ENCODE data around the gene TBCA. TPM values are rescaled to one million over a fixed set of nuclear protein-coding genes. Genes with fewer than 3 reads are reported as not detected.

TBCA gene
- total RNA-seq, 1 experiment from 2014 or later, result 302 TPM

- ATAC-seq (no peak), DNase-seq (ENCODE audit: low read depth, low spot score) (no peak)
- no TSS peak for BruUV-seq (replicated peaks)
- H3K27me3 ChIP-seq (ENCODE audit: control insufficient read depth, insufficient read depth, low read length), result peaks cover 13% of the 10 kb centered on the region
- no peak overlapping the region for H3K27ac ChIP-seq (ENCODE audit: low read length)
- H3K9me3 ChIP-seq (ENCODE audit: control insufficient read depth, insufficient read depth, low read depth, low read length), result no peaks in the 10 kb centered on the region
- CTCF ChIA-PET, result no interaction called here
- no peaks in the 10 kb centered on the region for H3K36me3 ChIP-seq (ENCODE audit: control insufficient read depth, insufficient read depth, low read length)
- intact Hi-C loops (cut with micrococcal nuclease; ENCODE audit: unreplicated experiment), result no loop called here
- H3K4me1 ChIP-seq (ENCODE audit: control insufficient read depth, insufficient read depth, low read length), result no peaks in the 10 kb centered on the region
- POLR2A ChIA-PET, result no interaction called here
- in situ Hi-C loops (cut with HindIII; ENCODE audit: low pct_unique_long_range_greater_than_20kb, low sequenced_read_pairs), result no loop called here
- TF ChIP-seq POLR2AphosphoS5 (IDR thresholded peaks at IDR 0.05; ENCODE audit: low read depth, low read length) (no peak), SIN3A (IDR thresholded peaks at IDR 0.05; ENCODE audit: borderline replicate concordance, insufficient read depth, low read depth, low read length) (no peak), TCF7L2 (IDR thresholded peaks at IDR 0.05; ENCODE audit: low read depth, low read length) (no peak)
- TF ChIP-seq, protein P1, sequence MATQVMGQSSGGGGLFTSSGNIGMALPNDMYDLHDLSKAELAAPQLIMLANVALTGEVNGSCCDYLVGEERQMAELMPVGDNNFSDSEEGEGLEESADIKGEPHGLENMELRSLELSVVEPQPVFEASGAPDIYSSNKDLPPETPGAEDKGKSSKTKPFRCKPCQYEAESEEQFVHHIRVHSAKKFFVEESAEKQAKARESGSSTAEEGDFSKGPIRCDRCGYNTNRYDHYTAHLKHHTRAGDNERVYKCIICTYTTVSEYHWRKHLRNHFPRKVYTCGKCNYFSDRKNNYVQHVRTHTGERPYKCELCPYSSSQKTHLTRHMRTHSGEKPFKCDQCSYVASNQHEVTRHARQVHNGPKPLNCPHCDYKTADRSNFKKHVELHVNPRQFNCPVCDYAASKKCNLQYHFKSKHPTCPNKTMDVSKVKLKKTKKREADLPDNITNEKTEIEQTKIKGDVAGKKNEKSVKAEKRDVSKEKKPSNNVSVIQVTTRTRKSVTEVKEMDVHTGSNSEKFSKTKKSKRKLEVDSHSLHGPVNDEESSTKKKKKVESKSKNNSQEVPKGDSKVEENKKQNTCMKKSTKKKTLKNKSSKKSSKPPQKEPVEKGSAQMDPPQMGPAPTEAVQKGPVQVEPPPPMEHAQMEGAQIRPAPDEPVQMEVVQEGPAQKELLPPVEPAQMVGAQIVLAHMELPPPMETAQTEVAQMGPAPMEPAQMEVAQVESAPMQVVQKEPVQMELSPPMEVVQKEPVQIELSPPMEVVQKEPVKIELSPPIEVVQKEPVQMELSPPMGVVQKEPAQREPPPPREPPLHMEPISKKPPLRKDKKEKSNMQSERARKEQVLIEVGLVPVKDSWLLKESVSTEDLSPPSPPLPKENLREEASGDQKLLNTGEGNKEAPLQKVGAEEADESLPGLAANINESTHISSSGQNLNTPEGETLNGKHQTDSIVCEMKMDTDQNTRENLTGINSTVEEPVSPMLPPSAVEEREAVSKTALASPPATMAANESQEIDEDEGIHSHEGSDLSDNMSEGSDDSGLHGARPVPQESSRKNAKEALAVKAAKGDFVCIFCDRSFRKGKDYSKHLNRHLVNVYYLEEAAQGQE (IDR thresholded peaks at IDR 0.05; ENCODE audit: insufficient read depth in 1 of 2, low read depth in 2 of 2, low read length in 1 of 2), result no peak
- TF ChIP-seq, protein P2, sequence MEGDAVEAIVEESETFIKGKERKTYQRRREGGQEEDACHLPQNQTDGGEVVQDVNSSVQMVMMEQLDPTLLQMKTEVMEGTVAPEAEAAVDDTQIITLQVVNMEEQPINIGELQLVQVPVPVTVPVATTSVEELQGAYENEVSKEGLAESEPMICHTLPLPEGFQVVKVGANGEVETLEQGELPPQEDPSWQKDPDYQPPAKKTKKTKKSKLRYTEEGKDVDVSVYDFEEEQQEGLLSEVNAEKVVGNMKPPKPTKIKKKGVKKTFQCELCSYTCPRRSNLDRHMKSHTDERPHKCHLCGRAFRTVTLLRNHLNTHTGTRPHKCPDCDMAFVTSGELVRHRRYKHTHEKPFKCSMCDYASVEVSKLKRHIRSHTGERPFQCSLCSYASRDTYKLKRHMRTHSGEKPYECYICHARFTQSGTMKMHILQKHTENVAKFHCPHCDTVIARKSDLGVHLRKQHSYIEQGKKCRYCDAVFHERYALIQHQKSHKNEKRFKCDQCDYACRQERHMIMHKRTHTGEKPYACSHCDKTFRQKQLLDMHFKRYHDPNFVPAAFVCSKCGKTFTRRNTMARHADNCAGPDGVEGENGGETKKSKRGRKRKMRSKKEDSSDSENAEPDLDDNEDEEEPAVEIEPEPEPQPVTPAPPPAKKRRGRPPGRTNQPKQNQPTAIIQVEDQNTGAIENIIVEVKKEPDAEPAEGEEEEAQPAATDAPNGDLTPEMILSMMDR (IDR thresholded peaks at IDR 0.05), result no peak
- no peak overlapping the region for H3K4me3 ChIP-seq (ENCODE audit: low read depth in 2 of 2, low read length in 2 of 2)
These were observed 15.8 kb upstream of the TBCA start for GRCh38 chr5:77791926-77792325.

DNA sequence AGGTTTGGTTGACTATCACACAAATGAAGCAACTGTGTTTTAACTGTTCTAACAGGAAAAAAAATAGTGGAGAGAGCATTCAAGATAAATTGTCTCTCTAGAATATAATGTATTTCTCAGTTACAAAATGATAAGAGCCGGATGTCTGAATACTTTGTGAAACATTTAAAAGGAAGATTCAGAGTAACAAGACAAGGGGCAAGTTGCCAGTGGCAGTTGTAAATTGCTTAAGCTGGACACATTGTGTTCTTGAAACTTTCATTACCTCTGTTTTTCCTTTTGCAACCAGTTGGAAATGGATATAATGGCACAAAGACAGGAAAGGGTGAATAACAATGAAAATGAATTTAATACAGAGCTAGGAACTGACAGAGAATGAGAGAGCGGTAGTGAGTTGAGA, 15.2 kb upstream of the TBCA start:
- in situ Hi-C loops (cut with HindIII; ENCODE audit: low pct_unique_long_range_greater_than_20kb, low sequenced_read_pairs), result no loop called here
- peaks cover 8% of the 10 kb centered on the region; the same call in 1 of the 2 replicates for H3K27me3 ChIP-seq (ENCODE audit: control insufficient read depth, insufficient read depth, low read length)

More for the DNA sequence above, 15.2 kb upstream of the TBCA start:
- BruUV-seq (replicated peaks), result no TSS peak
- Histone ChIP-seq H3K9me3 (ENCODE audit: control insufficient read depth, insufficient read depth, low read depth, low read length) (no peaks in the 10 kb centered on the region), H3K27ac (ENCODE audit: low read length) (no peak overlapping the region), H3K36me3 (ENCODE audit: control insufficient read depth, insufficient read depth, low read length) (no peaks in the 10 kb centered on the region), H3K4me3 (ENCODE audit: low read depth in 2 of 2, low read length in 2 of 2) (no peak overlapping the region), H3K4me1 (ENCODE audit: control insufficient read depth, insufficient read depth, low read length) (no peaks in the 10 kb centered on the region)
- DNase-seq (ENCODE audit: low read depth, low spot score) (no peak), ATAC-seq (no peak)
- ChIA-PET POLR2A (no interaction called here), CTCF (no interaction called here)
- no peak for TF ChIP-seq SIN3A (IDR thresholded peaks at IDR 0.05; ENCODE audit: borderline replicate concordance, insufficient read depth, low read depth, low read length)
- TF ChIP-seq TCF7L2 (IDR thresholded peaks at IDR 0.05; ENCODE audit: low read depth, low read length), result no peak
- no peak for TF ChIP-seq POLR2AphosphoS5 (IDR thresholded peaks at IDR 0.05; ENCODE audit: low read depth, low read length)
- TF ChIP-seq, protein P1 (IDR thresholded peaks at IDR 0.05; ENCODE audit: insufficient read depth in 1 of 2, low read depth in 2 of 2, low read length in 1 of 2), result no peak
- TF ChIP-seq, protein P2 (IDR thresholded peaks at IDR 0.05), result no peak
- intact Hi-C loops (cut with micrococcal nuclease; ENCODE audit: unreplicated experiment), result no loop called here

Data from Panc1 (cell line).